Endothelial cell of umbilical vein (primary cell): ENCODE measurements around the gene SENP7. TPM values are rescaled to one million over a fixed set of nuclear protein-coding genes. Genes with fewer than 3 reads are reported as not detected.

Experiments
- BruUV-seq: library from RNA; stranded (reverse); fragments of 400-500 nt; replicated peaks from 2 replicates; lab custom pipeline; 2021; lab: Mats Ljungman, UMichigan
- CTCF ChIA-PET: fragments of 300-600, 350-600 bp; sonication (Branson Sonifier 250); formaldehyde crosslinking; loops from one replicate; lab custom pipeline; 2021; ENCODE audit warnings: antibody characterized with exemption, inconsistent platforms; lab: Charles Lee
- POLR2A ChIA-PET: fragments of 300-600, 350-600 bp; sonication (Branson Sonifier 250); formaldehyde crosslinking; loops from one replicate; lab custom pipeline; 2021; ENCODE audit warnings: antibody characterized with exemption, inconsistent platforms; lab: Charles Lee
- DNase-seq: peaks from one replicate; pipeline ENCODE4 v3.0.0-alpha.2; 2011; ENCODE audit warnings: low read depth, low spot score
- FAIRE-seq: peaks from 2 replicates; lab custom pipeline; 2011; peaks lifted over from hg19 to GRCh38; lab: Jason Lieb, UNC
- H2AFZ ChIP-seq: 2 replicates; pipeline ENCODE4 v1.6.0; 2012; ENCODE audit warnings: low read depth, low read length, control low read depth, inconsistent platforms
- H3K27ac ChIP-seq: 2 replicates; pipeline ENCODE4 v1.5.1; 2011; ENCODE audit warnings: low read depth, mild to moderate bottlenecking, control low read depth, low read length, moderate library complexity; ENCODE audit not compliant: insufficient read depth
- H3K27me3 ChIP-seq, 2 experiments: 2 replicates each; pipeline versions ENCODE4 v1.6.0 to v1.6.1; 2011; ENCODE audit warnings: low read length in 2 of 2, mixed read lengths in 1 of 2; ENCODE audit not compliant: control insufficient read depth in 2 of 2, insufficient read depth in 2 of 2
- H3K36me3 ChIP-seq, 2 experiments: 2 replicates in 1 of 2; 3 replicates in 1 of 2; pipeline ENCODE4 v1.5.1; 2011; ENCODE audit warnings: low read length in 2 of 2, mild to moderate bottlenecking in 1 of 2, moderate library complexity in 1 of 2; ENCODE audit not compliant: control insufficient read depth in 2 of 2, insufficient read depth in 2 of 2; ENCODE audit errors: extremely low read depth in 1 of 2
- H3K4me1 ChIP-seq: 3 replicates; pipeline ENCODE4 v1.5.1; 2011; ENCODE audit warnings: mild to moderate bottlenecking, low read length; ENCODE audit not compliant: control insufficient read depth, insufficient read depth; ENCODE audit errors: extremely low read depth
- H3K4me2 ChIP-seq: 2 replicates; pipeline ENCODE4 v1.6.1; 2011; ENCODE audit warnings: low read length, control low read depth, mixed read lengths; ENCODE audit not compliant: insufficient read depth
- H3K4me3 ChIP-seq, 3 experiments: fragments of 200-600 bp in 1 of 3; sonication (generic), shearing (Covaris generic) in 1 of 3; replicated peaks in 1 of 3; 2 replicates each; pipeline ENCODE4 v1.5.1; 2011 to 2016; ENCODE audit warnings: control low read depth in 3 of 3, low read length in 3 of 3, mild to moderate bottlenecking in 2 of 3, inconsistent platforms in 1 of 3, low read depth in 1 of 3, moderate library complexity in 1 of 3; ENCODE audit not compliant: insufficient read depth in 1 of 3
- H3K79me2 ChIP-seq: 2 replicates; pipeline ENCODE4 v1.6.0; 2012; ENCODE audit warnings: low read length, inconsistent platforms; ENCODE audit not compliant: control insufficient read depth, insufficient read depth
- H3K9ac ChIP-seq: replicated peaks from 2 replicates; pipeline ENCODE3; 2011; ENCODE audit warnings: low read length, control low read depth; ENCODE audit not compliant: insufficient read depth; ENCODE audit errors: extremely low read depth
- H3K9me1 ChIP-seq: replicated peaks from 3 replicates; pipeline ENCODE4 v1.6.0; 2011; ENCODE audit warnings: mild to moderate bottlenecking, low read length; ENCODE audit not compliant: control insufficient read depth, insufficient read depth; ENCODE audit errors: extremely low read depth
- H3K9me3 ChIP-seq: replicated peaks from 2 replicates; pipeline ENCODE4 v1.5.1; 2012; ENCODE audit warnings: low read length, inconsistent platforms; ENCODE audit not compliant: control insufficient read depth, insufficient read depth
- H4K20me1 ChIP-seq: replicated peaks from 2 replicates; pipeline ENCODE3; 2011; ENCODE audit warnings: mild to moderate bottlenecking, low read length; ENCODE audit not compliant: control insufficient read depth, insufficient read depth; ENCODE audit errors: extremely low read depth
- CTCF ChIP-seq, 2 donors: IDR thresholded peaks; 1 replicate in 1 of 2; 2 replicates in 1 of 2; pipeline ENCODE4 v1.5.1; 2011; ENCODE audit warnings: low read length in 2 of 2, mild to moderate bottlenecking in 2 of 2, moderate library complexity in 2 of 2, control low read depth in 1 of 2, inconsistent platforms in 1 of 2, low read depth in 1 of 2; ENCODE audit not compliant: insufficient read depth in 1 of 2; ENCODE audit errors: extremely low read depth in 1 of 2
- EZH2 ChIP-seq: IDR thresholded peaks from 2 replicates; pipeline ENCODE4 v1.6.1; 2012; ENCODE audit warnings: borderline replicate concordance, low read depth, mild to moderate bottlenecking, moderate library complexity, low read length, inconsistent platforms; ENCODE audit not compliant: severe bottlenecking
- FOS ChIP-seq: IDR thresholded peaks from 2 replicates; pipeline ENCODE4 v1.6.1; 2011; ENCODE audit warnings: mild to moderate bottlenecking, low read length, moderate library complexity, borderline replicate concordance; ENCODE audit not compliant: insufficient read depth
- GATA2 ChIP-seq: IDR thresholded peaks from 2 replicates; pipeline ENCODE4 v1.7.0; 2011; ENCODE audit warnings: low read depth, mild to moderate bottlenecking, moderate library complexity, mixed read lengths, low read length; ENCODE audit not compliant: insufficient read length, insufficient read depth
- JUN ChIP-seq: IDR thresholded peaks from 2 replicates; pipeline ENCODE4 v1.6.1; 2011; ENCODE audit warnings: borderline replicate concordance, low read depth; ENCODE audit not compliant: insufficient read length, insufficient read depth
- MAX ChIP-seq: IDR thresholded peaks from 2 replicates; pipeline ENCODE4 v1.6.1; 2011; ENCODE audit not compliant: insufficient read depth, insufficient read length
- MYC ChIP-seq: IDR thresholded peaks from one replicate; pipeline ENCODE4 v1.6.1; 2011; ENCODE audit warnings: mild to moderate bottlenecking, low read depth, low read length
- POLR2A ChIP-seq: IDR thresholded peaks from 2 replicates; pipeline ENCODE4 v1.6.1; 2012; ENCODE audit warnings: low read depth, mild to moderate bottlenecking, control low read depth, low read length
- POLR2AphosphoS5 ChIP-seq: IDR thresholded peaks from 2 replicates; pipeline ENCODE4 v1.6.1; 2012; ENCODE audit warnings: low read depth, mild to moderate bottlenecking, control low read depth, low read length, moderate library complexity; ENCODE audit not compliant: insufficient read depth
- dilution Hi-C: fragments of 300-500 bp; cut with MboI; formaldehyde crosslinking; loops from one replicate; pipeline ENCODE4 v1.15.0; 2019; ENCODE audit warnings: low sequenced_read_pairs; ENCODE audit not compliant: extremely low pct_ligation_motif_present
- intact Hi-C: fragments of 100-400 bp; cut with micrococcal nuclease; formaldehyde crosslinking; loops from one replicate; pipeline ENCODE4 v1.10.0; 2022
- polyA plus RNA-seq, 4 experiments: library from polyadenylated mRNA; depleted of rRNA in 3 of 4; stranded (reverse) in 3 of 4; unstranded in 1 of 4; fragments of >200 nt; gene quantifications; 2 replicates each; pipeline versions ENCODE4 v1.2.1 to v1.2.3, GENCODE V29; 2011 to 2012; ENCODE audit warnings: missing spikeins in 1 of 4
- total RNA-seq: library from RNA; stranded (reverse); gene quantifications from 2 replicates; pipeline ENCODE4 v1.2.3, GENCODE V29; 2021

The SENP7 gene
- total and polyA plus RNA-seq, 2 donors (not counting 3 experiments of a cell fraction or from before 2014, with no cell fraction given) = 5.1 to 18.7 TPM

DNA sequence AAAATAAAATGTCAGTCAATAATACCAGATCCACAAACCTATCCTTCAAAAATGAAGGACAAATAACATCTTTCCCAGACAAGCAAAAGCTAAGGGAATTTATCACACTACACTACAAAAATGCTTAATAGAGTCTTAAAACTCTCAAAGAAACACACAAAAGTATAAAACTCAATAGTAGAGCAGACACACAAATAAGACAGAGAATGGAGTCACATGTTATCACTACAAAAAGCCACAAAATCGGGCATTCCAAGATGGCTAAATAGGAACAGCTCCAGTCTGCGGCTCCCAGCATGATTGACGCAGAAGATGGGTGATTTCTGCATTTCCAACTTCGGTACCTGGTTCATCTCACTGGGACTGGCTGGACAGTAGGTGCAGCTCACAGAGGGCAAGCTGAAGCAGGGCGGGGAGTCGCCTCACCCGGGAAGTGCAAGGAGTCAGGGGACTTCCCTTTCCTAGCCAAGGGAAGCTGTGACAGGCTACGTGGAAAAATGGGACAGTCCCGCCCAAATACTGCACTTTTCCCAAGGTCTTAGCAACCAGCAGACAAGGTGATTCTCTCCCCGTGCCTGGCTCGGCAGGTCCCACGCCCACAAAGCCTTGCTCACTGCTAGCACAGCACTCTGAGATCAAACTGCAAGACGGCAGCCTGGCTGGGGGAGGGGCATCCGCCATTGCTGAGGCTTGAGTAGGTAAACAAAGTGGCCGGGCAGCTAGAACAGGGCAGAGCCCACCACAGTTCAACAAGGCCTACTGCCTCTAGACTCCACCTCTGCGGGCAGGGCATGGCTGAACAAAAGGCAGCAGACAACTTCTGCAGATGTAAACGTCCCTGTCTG, 46.3 kb downstream of the SENP7 start:
- Histone ChIP-seq H3K27me3 (no peaks in the 10 kb centered on the region), H4K20me1 (peaks cover 2% of the 10 kb centered on the region), H3K27ac (no peak overlapping the region), H3K79me2 (peaks cover 3% of the 10 kb centered on the region), H3K4me3 (no peak overlapping the region), H3K4me2 (no peak overlapping the region), H3K9ac (no peak overlapping the region), H3K9me3 (no peaks in the 10 kb centered on the region), H3K36me3 (no peaks in the 10 kb centered on the region), H3K4me1 (no peaks in the 10 kb centered on the region), H3K9me1 (no peaks in the 10 kb centered on the region), H2AFZ (no peak overlapping the region)
- no peak for DNase-seq
- ChIA-PET CTCF (no interaction called here), POLR2A (no interaction called here)
- intact Hi-C loops = no loop called here
- dilution Hi-C loops = no loop called here
- no peak for TF ChIP-seq FOS
- TF ChIP-seq MYC = no peak
- TF ChIP-seq JUN = no peak
- TF ChIP-seq POLR2AphosphoS5 = no peak
- no peak for TF ChIP-seq POLR2A
- FAIRE-seq = no peak
- no TSS peak for BruUV-seq

GRCh38 chr3:101464235-101464634, 48.8 kb downstream of the SENP7 start:
- Histone ChIP-seq H3K4me2 (no peak overlapping the region), H3K9me1 (no peaks in the 10 kb centered on the region), H3K4me3 (no peak overlapping the region), H3K4me1 (no peaks in the 10 kb centered on the region), H3K27me3 (no peaks in the 10 kb centered on the region), H3K9ac (no peak overlapping the region), H4K20me1 (peaks cover 2% of the 10 kb centered on the region), H2AFZ (no peak overlapping the region), H3K27ac (no peak overlapping the region), H3K9me3 (no peaks in the 10 kb centered on the region), H3K36me3 (no peaks in the 10 kb centered on the region), H3K79me2 (peaks cover 3% of the 10 kb centered on the region)
- DNase-seq (no peak), FAIRE-seq (no peak)
- TF ChIP-seq FOS = no peak
- TF ChIP-seq CTCF (IDR thresholded peaks at IDR 0.05; ENCODE audit: extremely low read depth in 1 of 2, insufficient read depth in 1 of 2, low read depth in 1 of 2, low read length in 2 of 2) = no peak
- no peak for TF ChIP-seq JUN
- no peak for TF ChIP-seq POLR2AphosphoS5
- no peak for TF ChIP-seq MAX
- TF ChIP-seq EZH2 = no peak
- TF ChIP-seq GATA2 = no peak
- TF ChIP-seq MYC = no peak
- TF ChIP-seq POLR2A = no peak
- no TSS peak for BruUV-seq
- ChIA-PET POLR2A (no interaction called here), CTCF (no interaction called here)
- intact Hi-C loops = no loop called here
- dilution Hi-C loops = no loop called here
